Measurements from ENCODE around the gene EIF5A2.

The EIF5A2 gene

DNA sequence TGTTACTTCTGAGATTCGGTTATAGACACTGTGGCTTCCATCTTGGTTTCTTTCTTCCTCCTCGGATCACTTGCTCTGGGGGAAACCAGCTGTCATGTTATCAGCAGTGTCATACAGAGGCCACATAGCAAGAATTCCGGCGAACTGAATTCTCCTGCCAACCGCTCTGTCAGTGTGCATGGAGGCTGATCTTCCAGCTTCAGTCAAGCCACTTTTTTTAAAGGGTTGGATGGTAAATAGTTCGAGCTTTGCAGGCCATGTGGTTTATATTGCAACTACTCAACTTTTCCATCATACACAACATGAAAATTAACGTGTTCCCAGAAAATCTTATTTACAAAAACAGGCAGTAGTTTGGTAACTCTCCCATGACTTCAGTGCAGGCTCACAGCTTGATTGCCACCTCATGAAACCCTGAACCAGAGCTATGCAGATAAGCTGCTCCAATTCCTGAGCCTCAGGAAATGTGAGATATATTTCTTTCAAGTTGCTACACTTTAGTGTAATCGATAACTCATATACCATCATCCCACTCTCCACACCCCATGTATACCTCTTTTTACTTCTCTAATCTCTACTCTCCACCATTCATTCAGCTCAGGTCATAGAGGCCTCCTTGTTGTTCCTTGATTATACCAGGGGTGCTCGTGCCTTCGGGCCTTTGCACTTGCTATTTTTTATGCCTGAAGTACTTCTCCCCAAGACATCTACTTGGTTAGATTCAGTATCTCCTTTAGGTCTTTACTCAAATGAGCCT is 45.6 kb downstream of the EIF5A2 start:
- in situ Hi-C loops (cut with MboI; ENCODE audit: low sequenced_read_pairs), result no loop called here

DNA sequence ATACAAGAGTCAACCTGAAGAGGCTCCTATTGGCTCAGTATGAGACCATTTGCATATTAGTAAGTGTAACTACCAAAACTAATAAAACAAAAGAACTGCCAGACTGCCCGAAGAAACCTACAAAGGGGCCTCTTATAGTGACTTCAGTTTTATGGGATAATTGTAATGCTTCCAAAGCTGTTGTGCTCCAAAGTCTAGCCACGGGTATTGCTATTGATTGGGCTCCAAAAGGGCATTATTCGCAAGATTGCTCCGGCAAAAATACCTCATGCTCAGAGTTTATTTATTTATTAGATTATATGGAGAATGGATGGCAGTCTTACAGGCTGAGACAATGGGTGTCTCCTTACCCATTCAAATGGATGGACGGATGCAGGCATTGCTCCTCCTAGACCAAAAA is 49.8 kb downstream of the EIF5A2 start:
- in situ Hi-C loops (cut with MboI; ENCODE audit: low sequenced_read_pairs), result no loop called here

DNA sequence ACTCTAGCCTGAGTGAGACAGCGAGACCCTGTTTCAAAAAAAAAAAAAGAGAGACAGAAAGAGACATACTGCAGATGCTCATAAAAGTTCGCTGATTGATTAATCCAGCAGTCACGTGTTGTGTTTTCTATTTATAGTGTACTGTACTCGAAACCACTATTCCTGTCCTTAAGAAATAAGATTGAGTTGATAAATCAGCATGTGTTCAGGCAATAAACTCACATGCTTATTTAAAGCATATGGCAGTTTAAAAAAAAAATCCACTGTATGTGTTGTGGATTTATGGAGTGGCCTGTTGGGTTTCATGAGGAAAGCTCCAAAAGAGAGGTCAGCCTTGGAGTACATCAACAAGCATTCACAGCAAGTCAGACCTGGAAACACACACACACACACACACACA is 56.1 kb downstream of the EIF5A2 start:
- in situ Hi-C loops (cut with MboI; ENCODE audit: low sequenced_read_pairs), result no loop called here

DNA sequence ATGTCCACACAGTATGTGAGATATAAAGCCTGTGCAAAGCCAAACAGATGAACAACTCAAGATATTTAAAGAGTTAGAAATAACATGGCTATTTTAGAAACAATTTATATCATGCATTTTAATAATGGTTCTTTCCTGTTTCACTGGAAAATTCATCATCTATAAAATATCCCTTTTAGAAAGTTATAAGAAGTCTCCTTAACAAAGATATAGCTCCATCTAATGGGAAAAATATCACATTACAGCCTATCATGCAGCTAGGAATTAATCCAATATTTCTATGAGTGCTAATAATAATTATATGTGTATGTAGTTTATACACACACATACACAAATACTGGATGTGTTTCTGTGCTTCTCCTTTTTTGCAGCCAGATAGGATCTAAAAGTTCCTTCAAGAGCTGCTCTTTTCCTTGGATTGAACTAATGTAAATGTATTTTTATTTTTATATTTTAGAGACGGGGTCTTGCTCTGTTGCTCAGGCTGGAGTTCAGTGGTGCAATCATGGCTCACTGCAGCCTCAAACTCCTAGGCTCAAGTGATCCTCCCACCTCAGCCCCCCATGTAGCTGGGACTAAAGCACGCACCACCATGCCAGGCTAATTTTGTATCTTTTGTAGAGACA is 60.0 kb downstream of the EIF5A2 start:
- in situ Hi-C loops (cut with MboI; ENCODE audit: low sequenced_read_pairs), result no loop called here

DNA sequence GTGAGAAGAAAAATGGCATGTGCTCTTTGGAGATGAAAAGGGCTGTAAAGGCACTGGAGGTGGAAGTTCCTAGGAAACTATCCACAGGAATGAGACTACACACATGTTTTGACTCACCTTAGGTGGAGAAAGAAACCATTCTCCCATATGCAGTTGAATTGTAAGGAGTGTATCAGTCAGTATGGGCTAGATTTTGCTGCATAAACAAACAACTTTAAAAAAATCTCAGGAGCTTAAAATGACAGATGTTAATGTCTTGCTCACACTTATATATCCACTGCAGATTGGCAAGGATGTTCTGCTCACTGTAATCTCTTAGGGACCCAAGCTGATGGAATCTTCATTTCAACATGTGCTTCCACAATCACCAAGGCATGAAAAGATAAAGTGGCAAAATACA is 64.1 kb downstream of the EIF5A2 start:
- in situ Hi-C loops (cut with MboI; ENCODE audit: low sequenced_read_pairs), result no loop called here

DNA sequence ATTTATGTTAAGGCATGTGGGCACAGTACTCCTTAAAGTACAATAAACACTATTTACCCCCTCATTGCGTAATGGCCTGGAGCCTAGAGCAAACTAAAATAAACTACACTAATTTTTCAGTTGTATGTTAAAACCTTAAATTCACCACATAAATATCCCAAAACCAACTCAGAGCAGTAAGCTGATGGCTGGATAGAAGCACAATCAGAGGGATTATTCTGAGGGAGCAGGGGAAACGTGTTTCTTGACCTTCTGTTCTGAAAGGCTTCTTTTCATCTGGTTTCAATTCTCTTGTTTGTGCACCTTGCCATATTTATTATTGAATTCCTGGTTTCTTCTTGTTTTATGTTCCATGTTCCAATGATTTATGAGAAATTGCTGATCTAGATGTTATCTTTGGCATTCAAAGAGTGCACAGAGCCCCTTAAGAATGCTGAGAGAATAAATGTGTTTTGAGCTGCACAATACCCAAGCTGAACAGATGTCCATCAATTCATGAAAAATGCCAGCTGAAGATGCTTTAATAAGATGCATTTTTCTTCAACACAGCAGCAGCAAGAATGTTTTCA is 68.1 kb downstream of the EIF5A2 start:
- in situ Hi-C loops (cut with MboI; ENCODE audit: low sequenced_read_pairs), result no loop called here

DNA sequence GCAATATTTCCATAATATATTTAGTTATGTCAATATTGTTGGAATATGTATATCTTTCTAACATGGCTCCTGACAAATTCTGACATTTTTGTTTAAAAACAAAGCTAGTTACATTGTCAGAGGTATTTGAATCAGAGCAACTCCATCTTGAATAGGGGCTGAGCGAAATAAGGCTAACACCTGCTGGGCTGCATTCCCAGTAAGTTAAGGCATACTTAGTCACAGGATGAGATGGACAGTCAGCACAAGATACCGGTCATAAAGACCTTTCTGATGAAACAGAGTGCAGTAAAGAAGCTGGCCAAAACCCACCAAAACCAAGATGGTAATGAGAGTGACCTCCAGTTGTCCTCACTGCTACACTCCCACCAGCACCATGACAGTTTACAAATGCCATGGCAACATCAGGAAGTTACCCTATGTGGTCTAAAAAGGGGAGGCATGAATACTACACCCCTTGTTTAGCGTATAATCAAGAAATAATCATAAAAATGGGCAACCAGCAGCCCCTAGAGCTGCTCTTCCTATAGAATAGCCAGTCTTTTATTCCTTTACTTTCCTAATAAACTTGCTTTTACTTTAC is 68.8 kb downstream of the EIF5A2 start:
- in situ Hi-C loops (cut with MboI; ENCODE audit: low sequenced_read_pairs), result no loop called here

All from HL-60/S4 treated with phorbol 12-myristate 13-acetate at 8.2 ng/mL for 4 days and 3 days (cell line).